ENCODE data around the gene NEDD4L.
"Not testable (repeated sequence)": the region's sequence is repeated elsewhere in the genome, so short reads cannot be mapped to it uniquely, and the experiment has no call there.

NEDD4L gene

GRCh38 chr18:58161659-58162058 lies 117.6 kb downstream of the NEDD4L start:
- DNase-seq: no peak

- no peak for DNase-seq
These were observed 118.1 kb downstream of the NEDD4L start for GRCh38 chr18:58162127-58162526.

- DNase-seq: no peak
These were observed 119.1 kb downstream of the NEDD4L start for GRCh38 chr18:58163004-58163590.

- DNase-seq: no peak
These were observed 122.3 kb downstream of the NEDD4L start for GRCh38 chr18:58166278-58166844.

- DNase-seq: no peak
These were observed 123.0 kb downstream of the NEDD4L start for GRCh38 chr18:58167073-58167472.

GRCh38 chr18:58168221-58168620 lies 124.2 kb downstream of the NEDD4L start:
- DNase-seq: no peak

GRCh38 chr18:58168993-58169392 lies 125.0 kb downstream of the NEDD4L start:
- DNase-seq: no peak

- no peak for DNase-seq
These were observed 125.4 kb downstream of the NEDD4L start for GRCh38 chr18:58169472-58169871.

- DNase-seq: not testable (repeated sequence)
These were observed 126.0 kb downstream of the NEDD4L start for GRCh38 chr18:58170036-58170435.

GRCh38 chr18:58172031-58172430 lies 128.0 kb downstream of the NEDD4L start:
- DNase-seq: no peak

- DNase-seq: no peak
These were observed 130.3 kb downstream of the NEDD4L start for GRCh38 chr18:58174285-58174684.

- DNase-seq: no peak
These were observed 131.2 kb downstream of the NEDD4L start for GRCh38 chr18:58175122-58175785.

GRCh38 chr18:58175786-58176176 lies 131.8 kb downstream of the NEDD4L start:
- no peak for DNase-seq

- DNase-seq: no peak
These were observed 133.1 kb downstream of the NEDD4L start for GRCh38 chr18:58177004-58177717.

GRCh38 chr18:58177896-58178470 lies 134.0 kb downstream of the NEDD4L start:
- DNase-seq: no peak

- no peak for DNase-seq
These were observed 134.5 kb downstream of the NEDD4L start for GRCh38 chr18:58178511-58178910.

GRCh38 chr18:58180172-58180571 lies 136.1 kb downstream of the NEDD4L start:
- no peak for DNase-seq

- DNase-seq: peak; percentile 59
These were observed 136.8 kb downstream of the NEDD4L start for GRCh38 chr18:58180738-58181353.

- no peak for DNase-seq
These were observed 138.0 kb downstream of the NEDD4L start for GRCh38 chr18:58181988-58182387.

GRCh38 chr18:58183226-58183625 lies 139.2 kb downstream of the NEDD4L start:
- DNase-seq: no peak

GRCh38 chr18:58186258-58186948 lies 142.4 kb downstream of the NEDD4L start:
- no peak for DNase-seq

GRCh38 chr18:58187674-58188073 lies 143.6 kb downstream of the NEDD4L start:
- DNase-seq: no peak
